ENCODE measurements around the gene TMEM17.

TMEM17 gene

GRCh38 chr2:62504657-62505056 is 1.3 kb downstream of the TMEM17 start:
- peak overlapping the region in 1 of 2 donors; percentile 92 for H3K27ac ChIP-seq
- H3K4me1 ChIP-seq = peaks cover 0 to 10% (median 5%) of the 10 kb centered on the region in 4 donors
- H3K27me3 ChIP-seq = no peaks in the 10 kb centered on the region
- intact Hi-C loops (cut with DNase I; ENCODE audit: low total_unique reads) = loop anchor here (5.0 kb wide), 2 partner anchors 203 to 617 kb away; partner anchors contain the start of genes CCT4 and EHBP1
- H3K4me3 ChIP-seq = no peak overlapping the region
- no peak for TF ChIP-seq CTCF (IDR thresholded peaks at IDR 0.05)
- no peaks in the 10 kb centered on the region for H3K36me3 ChIP-seq
- DNase-seq = no peak
- H3K9me3 ChIP-seq = no peaks in the 10 kb centered on the region

GRCh38 chr2:62501794-62502500 is 4.0 kb downstream of the TMEM17 start:
- Histone ChIP-seq H3K27ac (no peak overlapping the region), H3K36me3 (no peaks in the 10 kb centered on the region), H3K4me3 (no peak overlapping the region), H3K27me3 (no peaks in the 10 kb centered on the region), H3K4me1 (peaks cover 0 to 10% (median 5%) of the 10 kb centered on the region in 4 donors), H3K9me3 (no peaks in the 10 kb centered on the region)
- intact Hi-C loops (cut with DNase I; ENCODE audit: low total_unique reads) = no loop called here
- no peak for DNase-seq
- TF ChIP-seq CTCF (IDR thresholded peaks at IDR 0.05) = no peak

GRCh38 chr2:62501069-62501468 is 4.9 kb downstream of the TMEM17 start:
- no peak overlapping the region for H3K4me3 ChIP-seq
- no peak for DNase-seq
- peaks cover 0 to 7% (median 2%) of the 10 kb centered on the region in 4 donors for H3K4me1 ChIP-seq
- TF ChIP-seq CTCF (IDR thresholded peaks at IDR 0.05) = no peak
- no peaks in the 10 kb centered on the region for H3K27me3 ChIP-seq
- no peak overlapping the region for H3K27ac ChIP-seq
- intact Hi-C loops (cut with DNase I; ENCODE audit: low total_unique reads) = no loop called here
- H3K9me3 ChIP-seq = no peaks in the 10 kb centered on the region
- H3K36me3 ChIP-seq = no peaks in the 10 kb centered on the region

- intact Hi-C loops (cut with DNase I; ENCODE audit: low total_unique reads) = no loop called here
- DNase-seq = no peak
- H3K9me3 ChIP-seq = no peaks in the 10 kb centered on the region
- H3K4me1 ChIP-seq = peaks cover 0 to 9% (median 2%) of the 10 kb centered on the region in 4 donors
- H3K4me3 ChIP-seq = no peak overlapping the region
- no peak for TF ChIP-seq CTCF (IDR thresholded peaks at IDR 0.05)
- no peak overlapping the region for H3K27ac ChIP-seq
- H3K27me3 ChIP-seq = no peaks in the 10 kb centered on the region
- H3K36me3 ChIP-seq = no peaks in the 10 kb centered on the region
Measured at GRCh38 chr2:62499430-62500060, 6.5 kb downstream of the TMEM17 start.

GRCh38 chr2:62498739-62499138 is 7.3 kb downstream of the TMEM17 start:
- no peaks in the 10 kb centered on the region for H3K27me3 ChIP-seq
- no peaks in the 10 kb centered on the region for H3K36me3 ChIP-seq
- H3K4me1 ChIP-seq = peaks cover 0 to 9% (median 2%) of the 10 kb centered on the region in 4 donors
- H3K9me3 ChIP-seq = no peaks in the 10 kb centered on the region
- no peak overlapping the region for H3K4me3 ChIP-seq
- no peak for TF ChIP-seq CTCF (IDR thresholded peaks at IDR 0.05)
- no peak for DNase-seq
- intact Hi-C loops (cut with DNase I; ENCODE audit: low total_unique reads) = no loop called here
- H3K27ac ChIP-seq = no peak overlapping the region

All from tibial artery (tissue), 4 donors.